Measurements from ENCODE around the gene ACOT7.

Gene ACOT7

DNA sequence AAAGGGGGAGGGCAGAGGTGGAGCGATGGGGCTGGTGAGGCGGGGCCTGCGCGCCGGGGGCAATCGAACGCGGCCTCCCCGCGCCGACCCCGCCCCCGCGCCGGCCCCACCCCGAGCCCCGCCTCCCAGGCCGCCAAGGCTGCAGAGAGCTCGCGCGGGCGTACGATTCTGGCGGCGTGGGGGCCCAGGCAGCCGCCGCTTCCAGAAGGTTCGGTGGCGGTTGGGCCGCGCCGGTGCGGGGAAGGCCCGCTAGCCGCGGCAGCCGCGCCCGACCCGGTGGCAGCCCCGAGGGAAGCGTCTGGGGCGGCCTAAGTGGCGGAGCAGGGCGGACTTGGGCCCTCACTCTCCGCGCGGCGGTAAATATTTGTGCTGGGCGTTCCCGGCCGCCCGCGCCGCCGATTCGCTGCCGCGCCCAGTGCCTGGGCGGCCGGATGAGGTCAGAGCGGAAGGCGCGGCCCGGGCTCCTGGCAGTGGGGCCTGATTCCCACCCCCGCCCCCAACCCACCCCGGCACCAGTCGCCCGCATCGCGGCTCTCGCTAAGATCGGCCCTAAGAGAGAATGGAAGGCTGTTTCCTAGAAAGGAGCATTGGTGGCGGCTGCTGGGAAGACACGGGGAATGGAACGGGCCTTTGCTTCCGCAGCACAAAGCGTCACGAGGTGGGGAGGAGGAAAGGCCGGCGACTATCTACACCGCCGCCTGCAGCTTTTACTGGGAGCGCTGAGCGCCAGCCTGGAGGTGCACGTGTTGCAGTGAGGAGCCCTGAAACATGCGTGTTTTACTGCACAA is at the start of gene ACOT7:
Gene ACOT7 (minus strand): TSS at position 368 of the 788 bp plus-strand sequence. CDS start 368 bp downstream, outside the sequence.
- H2AFZ ChIP-seq (ENCODE audit: low read length): peak within 1 kb of the TSS; percentile 87

GRCh38 chr1:6441586-6441985 is 48.0 kb upstream of the ACOT7 start:
- Histone ChIP-seq H3K4me3 (ENCODE audit: low read length, poor library complexity, severe bottlenecking) (no peak overlapping the region), H3K27me3 (ENCODE audit: insufficient read depth, low read length, poor library complexity, severe bottlenecking) (no peaks in the 10 kb centered on the region), H3F3A (ENCODE audit: low read depth) (no peaks in the 10 kb centered on the region), H3K4me2 (ENCODE audit: low read depth, low read length, poor library complexity, severe bottlenecking) (no peak overlapping the region), H3K9me3 (ENCODE audit: insufficient read depth, low read depth, low read length) (no peaks in the 10 kb centered on the region), H3K4me1 (ENCODE audit: insufficient read depth, low read length, poor library complexity, severe bottlenecking) (no peaks in the 10 kb centered on the region), H3K79me2 (ENCODE audit: insufficient read depth, low read length) (no peaks in the 10 kb centered on the region), H3K9ac (ENCODE audit: low read depth, low read length, poor library complexity, severe bottlenecking) (no peak overlapping the region), H2AFZ (ENCODE audit: low read length) (no peak overlapping the region), H4K20me1 (ENCODE audit: insufficient read depth, low read length, poor library complexity, severe bottlenecking) (no peaks in the 10 kb centered on the region), H3K9me2 (replicated peaks; ENCODE audit: low read depth, low read length) (no peaks in the 10 kb centered on the region), H3K36me3 (ENCODE audit: insufficient read depth, low read length) (no peaks in the 10 kb centered on the region)
- TF ChIP-seq EZH2phosphoT487 (IDR thresholded peaks at IDR 0.05; ENCODE audit: borderline replicate concordance): no peak
- TF ChIP-seq, protein P1, sequence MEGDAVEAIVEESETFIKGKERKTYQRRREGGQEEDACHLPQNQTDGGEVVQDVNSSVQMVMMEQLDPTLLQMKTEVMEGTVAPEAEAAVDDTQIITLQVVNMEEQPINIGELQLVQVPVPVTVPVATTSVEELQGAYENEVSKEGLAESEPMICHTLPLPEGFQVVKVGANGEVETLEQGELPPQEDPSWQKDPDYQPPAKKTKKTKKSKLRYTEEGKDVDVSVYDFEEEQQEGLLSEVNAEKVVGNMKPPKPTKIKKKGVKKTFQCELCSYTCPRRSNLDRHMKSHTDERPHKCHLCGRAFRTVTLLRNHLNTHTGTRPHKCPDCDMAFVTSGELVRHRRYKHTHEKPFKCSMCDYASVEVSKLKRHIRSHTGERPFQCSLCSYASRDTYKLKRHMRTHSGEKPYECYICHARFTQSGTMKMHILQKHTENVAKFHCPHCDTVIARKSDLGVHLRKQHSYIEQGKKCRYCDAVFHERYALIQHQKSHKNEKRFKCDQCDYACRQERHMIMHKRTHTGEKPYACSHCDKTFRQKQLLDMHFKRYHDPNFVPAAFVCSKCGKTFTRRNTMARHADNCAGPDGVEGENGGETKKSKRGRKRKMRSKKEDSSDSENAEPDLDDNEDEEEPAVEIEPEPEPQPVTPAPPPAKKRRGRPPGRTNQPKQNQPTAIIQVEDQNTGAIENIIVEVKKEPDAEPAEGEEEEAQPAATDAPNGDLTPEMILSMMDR (conservative IDR thresholded peaks at IDR 0.05; ENCODE audit: low read length): no peak

More for the DNA sequence above, at the start of gene ACOT7:
- no peaks in the 10 kb centered on the region for H3K9me3 ChIP-seq (ENCODE audit: insufficient read depth, low read depth, low read length)
- H3K4me2 ChIP-seq (ENCODE audit: low read depth, low read length, poor library complexity, severe bottlenecking): peak within 1 kb of the TSS; percentile 100
- peaks cover 45% of the 10 kb centered on the region for H3K79me2 ChIP-seq (ENCODE audit: insufficient read depth, low read length)
- H3K4me1 ChIP-seq (ENCODE audit: insufficient read depth, low read length, poor library complexity, severe bottlenecking): peaks cover 32% of the 10 kb centered on the region
- H3K36me3 ChIP-seq (ENCODE audit: insufficient read depth, low read length): no peaks in the 10 kb centered on the region
- peak within 1 kb of the TSS; percentile 87 for H3K4me3 ChIP-seq (ENCODE audit: low read length, poor library complexity, severe bottlenecking)
- H3K9me2 ChIP-seq (replicated peaks; ENCODE audit: low read depth, low read length): no peaks in the 10 kb centered on the region
- no peaks in the 10 kb centered on the region for H3K27me3 ChIP-seq (ENCODE audit: insufficient read depth, low read length, poor library complexity, severe bottlenecking)
- TF ChIP-seq, protein P1 (conservative IDR thresholded peaks at IDR 0.05; ENCODE audit: low read length): no peak
- no peak for TF ChIP-seq EZH2phosphoT487 (IDR thresholded peaks at IDR 0.05; ENCODE audit: borderline replicate concordance)
- peak within 1 kb of the TSS; percentile 86 for H3K9ac ChIP-seq (ENCODE audit: low read depth, low read length, poor library complexity, severe bottlenecking)
- H3F3A ChIP-seq (ENCODE audit: low read depth): peaks cover 4% of the 10 kb centered on the region; the same call in 1 of the 2 replicates
- peaks cover 13% of the 10 kb centered on the region for H4K20me1 ChIP-seq (ENCODE audit: insufficient read depth, low read length, poor library complexity, severe bottlenecking)

- Histone ChIP-seq H3K36me3 (ENCODE audit: insufficient read depth, low read length) (no peaks in the 10 kb centered on the region), H3K4me1 (ENCODE audit: insufficient read depth, low read length, poor library complexity, severe bottlenecking) (no peaks in the 10 kb centered on the region), H2AFZ (ENCODE audit: low read length) (no peak overlapping the region), H3K4me3 (ENCODE audit: low read length, poor library complexity, severe bottlenecking) (no peak overlapping the region), H3K9ac (ENCODE audit: low read depth, low read length, poor library complexity, severe bottlenecking) (no peak overlapping the region), H3K9me2 (replicated peaks; ENCODE audit: low read depth, low read length) (no peaks in the 10 kb centered on the region), H3K9me3 (ENCODE audit: insufficient read depth, low read depth, low read length) (no peaks in the 10 kb centered on the region), H3F3A (ENCODE audit: low read depth) (no peaks in the 10 kb centered on the region), H3K79me2 (ENCODE audit: insufficient read depth, low read length) (no peaks in the 10 kb centered on the region), H4K20me1 (ENCODE audit: insufficient read depth, low read length, poor library complexity, severe bottlenecking) (no peaks in the 10 kb centered on the region), H3K27me3 (ENCODE audit: insufficient read depth, low read length, poor library complexity, severe bottlenecking) (no peaks in the 10 kb centered on the region), H3K4me2 (ENCODE audit: low read depth, low read length, poor library complexity, severe bottlenecking) (no peak overlapping the region)
- TF ChIP-seq EZH2phosphoT487 (IDR thresholded peaks at IDR 0.05; ENCODE audit: borderline replicate concordance): no peak
- TF ChIP-seq, protein P1 (conservative IDR thresholded peaks at IDR 0.05; ENCODE audit: low read length): no peak
These were observed 46.9 kb upstream of the ACOT7 start for GRCh38 chr1:6440198-6441126.

Data from Loucy (cell line).